Measurements from ENCODE around the gene SPRED3.

The SPRED3 gene

GRCh38 chr19:38386971-38387549 lies 1.4 kb upstream of the SPRED3 start:
- TF ChIP-seq FOXP2 (optimal IDR thresholded peaks at IDR 0.05; ENCODE audit: borderline replicate concordance, extremely low read depth, extremely low read length, insufficient read depth), result no peak
- TF ChIP-seq TAF1 (IDR thresholded peaks at IDR 0.05; ENCODE audit: borderline replicate concordance, insufficient read depth, low read length), result no peak
- no peak for TF ChIP-seq POLR2AphosphoS5 (IDR thresholded peaks at IDR 0.05; ENCODE audit: low read depth, low read length)
- peak; percentile 17; the same call in 1 of the 2 replicates for TF ChIP-seq SIN3A (IDR thresholded peaks at IDR 0.05; ENCODE audit: borderline replicate concordance, insufficient read depth, low read length)
- no peak for TF ChIP-seq REST (IDR thresholded peaks at IDR 0.05; ENCODE audit: insufficient read depth in 1 of 2, low read depth in 2 of 2, low read length in 2 of 2)

GRCh38 chr19:38387550-38388348 lies 748 bp upstream of the SPRED3 start, which contains the start of gene GGN:
TSS of gene GGN (minus strand) at chr19:38388034. CDS start at chr19:38387261, 773 bp downstream.
- no peak for TF ChIP-seq REST (IDR thresholded peaks at IDR 0.05; ENCODE audit: insufficient read depth in 1 of 2, low read depth in 2 of 2, low read length in 2 of 2)
- TF ChIP-seq SIN3A (IDR thresholded peaks at IDR 0.05; ENCODE audit: borderline replicate concordance, insufficient read depth, low read length), result peak; percentile 10; the same call in 1 of the 2 replicates
- peak; percentile 26 for TF ChIP-seq FOXP2 (optimal IDR thresholded peaks at IDR 0.05; ENCODE audit: borderline replicate concordance, extremely low read depth, extremely low read length, insufficient read depth)
- TF ChIP-seq TAF1 (IDR thresholded peaks at IDR 0.05; ENCODE audit: borderline replicate concordance, insufficient read depth, low read length), result no peak
- TF ChIP-seq POLR2AphosphoS5 (IDR thresholded peaks at IDR 0.05; ENCODE audit: low read depth, low read length), result peak; percentile 97

- TF ChIP-seq TAF1 (IDR thresholded peaks at IDR 0.05; ENCODE audit: borderline replicate concordance, insufficient read depth, low read length) (peak; percentile 78), FOXP2 (optimal IDR thresholded peaks at IDR 0.05; ENCODE audit: borderline replicate concordance, extremely low read depth, extremely low read length, insufficient read depth) (no peak), REST (IDR thresholded peaks at IDR 0.05; ENCODE audit: insufficient read depth in 1 of 2, low read depth in 2 of 2, low read length in 2 of 2) (0 out of 4 replicates have a peak, but pooled peaks of 1 of the 2 experiments have one; percentile 23), POLR2AphosphoS5 (IDR thresholded peaks at IDR 0.05; ENCODE audit: low read depth, low read length) (peak; percentile 73), SIN3A (IDR thresholded peaks at IDR 0.05; ENCODE audit: borderline replicate concordance, insufficient read depth, low read length) (peak; percentile 82; the same call in 1 of the 2 replicates)
Observed at GRCh38 chr19:38389101-38389925, 816 bp downstream of the SPRED3 start.

- TF ChIP-seq SIN3A (IDR thresholded peaks at IDR 0.05; ENCODE audit: borderline replicate concordance, insufficient read depth, low read length) (no peak), FOXP2 (optimal IDR thresholded peaks at IDR 0.05; ENCODE audit: borderline replicate concordance, extremely low read depth, extremely low read length, insufficient read depth) (no peak), TAF1 (IDR thresholded peaks at IDR 0.05; ENCODE audit: borderline replicate concordance, insufficient read depth, low read length) (no peak), REST (IDR thresholded peaks at IDR 0.05; ENCODE audit: insufficient read depth in 1 of 2, low read depth in 2 of 2, low read length in 2 of 2) (no peak), POLR2AphosphoS5 (IDR thresholded peaks at IDR 0.05; ENCODE audit: low read depth, low read length) (no peak; the same call in 1 of the 2 replicates)
Observed at GRCh38 chr19:38389957-38390924, 1.7 kb downstream of the SPRED3 start.
